Natural killer cell (primary cell): Measurements from ENCODE around the gene LPO. TPM values are rescaled to one million over a fixed set of nuclear protein-coding genes. Genes with fewer than 3 reads are reported as not detected.

Experiments
- ATAC-seq, 3 donors: fragments of 150-1000 bp in 2 of 3; fragments of 200-7000 bp in 1 of 3; cut with Tn5 transposase; 1 replicate in 1 of 3; 2 replicates in 2 of 3; pipeline ENCODE4 v1.10.0; 2021; ENCODE audit warnings: mild to moderate bottlenecking in 2 of 3, moderate library complexity in 2 of 3
- DNase-seq, 2 donors: peaks; one replicate each; pipeline versions ENCODE4 v3.0.0 to v3.0.0-alpha.2; 2013 to 2021; ENCODE audit warnings: mixed read lengths in 1 of 2
- H3K27ac ChIP-seq: one replicate; pipeline ENCODE4 v1.5.1; 2013; ENCODE audit warnings: mild to moderate bottlenecking, low read length
- H3K27me3 ChIP-seq: one replicate; pipeline ENCODE4 v1.6.1; 2013; ENCODE audit warnings: low read length; ENCODE audit not compliant: control insufficient read depth, insufficient read depth
- H3K36me3 ChIP-seq: one replicate; pipeline ENCODE4 v1.6.1; 2013; ENCODE audit warnings: low read length; ENCODE audit not compliant: control insufficient read depth, insufficient read depth
- H3K4me1 ChIP-seq: one replicate; pipeline ENCODE4 v1.6.1; 2013; ENCODE audit warnings: low read length; ENCODE audit not compliant: control insufficient read depth, insufficient read depth
- H3K4me3 ChIP-seq: one replicate; pipeline ENCODE4 v1.5.1; 2013; ENCODE audit warnings: low read length
- H3K9me3 ChIP-seq: one replicate; pipeline ENCODE4 v1.6.1; 2013; ENCODE audit warnings: low read length; ENCODE audit not compliant: control insufficient read depth, insufficient read depth
- H3K27ac Mint-ChIP-seq, 2 donors: one replicate each; pipeline ENCODE4 v1.8.0; 2022; ENCODE audit warnings: mild to moderate bottlenecking in 2 of 2, mixed read lengths in 2 of 2, moderate library complexity in 1 of 2
- H3K27me3 Mint-ChIP-seq, 2 donors: one replicate each; pipeline ENCODE4 v1.8.0; 2022; ENCODE audit warnings: low read depth in 2 of 2, mixed read lengths in 2 of 2
- H3K36me3 Mint-ChIP-seq: one replicate; pipeline ENCODE4 v1.8.0; 2022; ENCODE audit warnings: mixed read lengths
- H3K4me1 Mint-ChIP-seq, 2 donors: one replicate each; pipeline ENCODE4 v1.8.0; 2022; ENCODE audit warnings: mixed read lengths in 2 of 2
- H3K4me3 Mint-ChIP-seq: one replicate; pipeline ENCODE4 v1.8.0; 2022; ENCODE audit warnings: mild to moderate bottlenecking, moderate library complexity, mixed read lengths
- H3K9me3 Mint-ChIP-seq, 2 donors: one replicate each; pipeline ENCODE4 v1.8.0; 2022; ENCODE audit warnings: mixed read lengths in 2 of 2
- WGBS: methylation state at CpG from one replicate; pipeline ENCODE4 v1.1.7; 2013; ENCODE audit warnings: missing lambda C conversion rate; ENCODE audit not compliant: insufficient coverage; 5-methylcytosine and 5-hydroxymethylcytosine counted together
- intact Hi-C: fragments of 100-400 bp; cut with micrococcal nuclease; formaldehyde crosslinking; loops from one replicate; pipeline ENCODE4 v1.14.2; 2022
- total RNA-seq, 4 donors: library from RNA; stranded (reverse); fragments of 120-200 nt in 1 of 4; gene quantifications; one replicate each; pipeline versions ENCODE4 v1.2.3 to v1.2.4, GENCODE V29; 2013 to 2022
- TF ChIP-seq, protein P1 (sequence below): fragments of 200-600 bp; IDR thresholded peaks from one replicate; pipeline ENCODE4 v1.8.0; 2022; ENCODE audit warnings: antibody characterized with exemption

LPO gene
- total RNA-seq, 3 donors from 2014 or later (not counting 1 experiment from before 2014, with no cell fraction given), result not detected

DNA sequence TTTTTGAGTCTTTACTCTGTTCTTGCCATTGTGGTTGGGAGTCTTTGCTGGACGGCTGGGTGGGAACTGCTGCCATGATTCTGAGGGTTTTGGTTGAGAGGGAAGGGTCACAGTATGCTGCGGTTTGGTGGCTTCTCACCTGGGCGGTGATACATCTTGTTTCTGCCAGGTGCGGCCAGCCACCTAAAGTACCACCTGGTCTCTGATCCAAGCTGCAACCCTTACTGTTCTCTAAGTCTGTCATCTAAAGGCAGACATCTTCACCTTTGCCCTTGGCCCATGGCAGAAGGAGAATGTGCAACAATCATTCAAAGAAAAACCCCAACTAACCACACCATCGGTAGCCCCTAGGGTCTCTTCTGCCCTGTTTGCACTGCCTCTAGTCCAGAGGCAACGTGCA is 62.0 kb downstream of the LPO start:
- 60% methylated on average over 6 of the region's 6 CpGs for WGBS
- ATAC-seq (no peak), DNase-seq (no peak)
- H3K4me1 ChIP-seq, result peaks cover 22% of the 10 kb centered on the region
- Mint-ChIP-seq H3K36me3 (no peaks in the 10 kb centered on the region), H3K4me1 (peaks cover 0 to 15% of the 10 kb centered on the region in 2 donors), H3K9me3 (no peaks in the 10 kb centered on the region), H3K4me3 (no peak overlapping the region), H3K27me3 (no peaks in the 10 kb centered on the region), H3K27ac (peak overlapping the region; percentile 4 to 77)
- H3K4me3 ChIP-seq, result no peak overlapping the region
- intact Hi-C loops, result no loop called here
- no peaks in the 10 kb centered on the region for H3K9me3 ChIP-seq
- TF ChIP-seq, protein P1, sequence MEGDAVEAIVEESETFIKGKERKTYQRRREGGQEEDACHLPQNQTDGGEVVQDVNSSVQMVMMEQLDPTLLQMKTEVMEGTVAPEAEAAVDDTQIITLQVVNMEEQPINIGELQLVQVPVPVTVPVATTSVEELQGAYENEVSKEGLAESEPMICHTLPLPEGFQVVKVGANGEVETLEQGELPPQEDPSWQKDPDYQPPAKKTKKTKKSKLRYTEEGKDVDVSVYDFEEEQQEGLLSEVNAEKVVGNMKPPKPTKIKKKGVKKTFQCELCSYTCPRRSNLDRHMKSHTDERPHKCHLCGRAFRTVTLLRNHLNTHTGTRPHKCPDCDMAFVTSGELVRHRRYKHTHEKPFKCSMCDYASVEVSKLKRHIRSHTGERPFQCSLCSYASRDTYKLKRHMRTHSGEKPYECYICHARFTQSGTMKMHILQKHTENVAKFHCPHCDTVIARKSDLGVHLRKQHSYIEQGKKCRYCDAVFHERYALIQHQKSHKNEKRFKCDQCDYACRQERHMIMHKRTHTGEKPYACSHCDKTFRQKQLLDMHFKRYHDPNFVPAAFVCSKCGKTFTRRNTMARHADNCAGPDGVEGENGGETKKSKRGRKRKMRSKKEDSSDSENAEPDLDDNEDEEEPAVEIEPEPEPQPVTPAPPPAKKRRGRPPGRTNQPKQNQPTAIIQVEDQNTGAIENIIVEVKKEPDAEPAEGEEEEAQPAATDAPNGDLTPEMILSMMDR, result no peak
- H3K27me3 ChIP-seq, result no peaks in the 10 kb centered on the region
- peaks cover 39% of the 10 kb centered on the region for H3K36me3 ChIP-seq
- H3K27ac ChIP-seq, result no peak overlapping the region

- Histone ChIP-seq H3K27ac (no peak overlapping the region), H3K4me1 (peaks cover 22% of the 10 kb centered on the region), H3K9me3 (no peaks in the 10 kb centered on the region), H3K27me3 (no peaks in the 10 kb centered on the region), H3K36me3 (peaks cover 51% of the 10 kb centered on the region), H3K4me3 (no peak overlapping the region)
- H3K27me3 Mint-ChIP-seq, result no peaks in the 10 kb centered on the region
- no peaks in the 10 kb centered on the region for H3K36me3 Mint-ChIP-seq
- 96% methylated on average over 16 of the region's 16 CpGs for WGBS
- ATAC-seq (no peak), DNase-seq (no peak)
- H3K27ac Mint-ChIP-seq, result no peak overlapping the region
- TF ChIP-seq, protein P1, result no peak
- H3K9me3 Mint-ChIP-seq, result no peaks in the 10 kb centered on the region
- peaks cover 0 to 15% of the 10 kb centered on the region in 2 donors for H3K4me1 Mint-ChIP-seq
- no peak overlapping the region for H3K4me3 Mint-ChIP-seq
- intact Hi-C loops, result no loop called here
Observed at GRCh38 chr17:58301504-58302150, 63.2 kb downstream of the LPO start.

GRCh38 chr17:58302171-58302918 is 64.0 kb downstream of the LPO start:
- peak overlapping the region in 1 of 2 donors; percentile 48 for H3K27ac Mint-ChIP-seq
- ATAC-seq, result no peak
- no peak for DNase-seq
- H3K4me1 ChIP-seq, result peaks cover 22% of the 10 kb centered on the region
- no peaks in the 10 kb centered on the region for H3K27me3 Mint-ChIP-seq
- peaks cover 58% of the 10 kb centered on the region for H3K36me3 ChIP-seq
- no peaks in the 10 kb centered on the region for H3K27me3 ChIP-seq
- peaks cover 0 to 15% of the 10 kb centered on the region in 2 donors for H3K4me1 Mint-ChIP-seq
- no peaks in the 10 kb centered on the region for H3K36me3 Mint-ChIP-seq
- H3K9me3 Mint-ChIP-seq, result no peaks in the 10 kb centered on the region
- intact Hi-C loops, result no loop called here
- H3K4me3 Mint-ChIP-seq, result no peak overlapping the region
- no peaks in the 10 kb centered on the region for H3K9me3 ChIP-seq
- TF ChIP-seq, protein P1, result no peak
- 88% methylated on average over 8 of the region's 9 CpGs for WGBS
- H3K4me3 ChIP-seq, result no peak overlapping the region
- no peak overlapping the region for H3K27ac ChIP-seq
